Measurements from ENCODE around the gene SNX33. TPM values are rescaled to one million over a fixed set of nuclear protein-coding genes. Genes with fewer than 3 reads are reported as not detected.
A peak's percentile ranks its signal among the peaks of the same experiment; 100 is the strongest.

The SNX33 gene
- total RNA-seq, 6 experiments from 2014 or later = 12.0 to 17.2 (median 14.2) TPM

DNA sequence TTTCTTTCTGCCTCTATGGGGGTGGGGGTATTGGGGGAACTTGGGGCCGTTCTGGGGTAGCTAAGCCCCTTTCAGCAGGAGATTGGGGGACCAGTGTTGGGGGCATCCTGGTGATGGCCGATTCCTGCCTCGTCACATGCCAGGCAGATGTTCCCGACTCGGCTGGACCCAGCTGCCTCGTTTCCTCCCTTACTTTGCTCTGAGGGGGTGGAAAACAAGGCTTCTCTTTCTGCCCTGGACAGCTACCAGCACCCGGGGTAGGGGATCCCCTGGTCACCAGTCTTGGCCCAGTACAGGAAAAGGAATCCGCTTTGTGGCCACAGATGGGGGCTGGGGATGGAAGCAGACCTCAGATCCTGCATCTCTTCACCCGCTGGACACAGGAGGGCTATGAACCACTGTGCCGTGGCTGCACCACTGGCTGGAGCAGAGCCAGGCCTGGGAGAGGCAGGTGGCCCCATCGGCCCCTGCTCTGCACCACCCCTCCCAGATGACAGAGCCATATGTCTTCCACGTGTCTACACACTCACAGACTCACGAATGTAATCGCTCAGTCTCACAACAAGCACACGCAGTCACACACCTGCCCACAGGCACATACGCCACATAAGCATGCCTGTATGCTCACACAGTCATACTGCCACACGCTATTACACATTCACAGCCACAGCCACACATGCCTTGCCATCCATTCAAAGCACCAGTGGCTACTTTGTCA is 12.4 kb downstream of the SNX33 start:
- ATAC-seq = no peak
- Histone ChIP-seq H3K4me1 (peaks cover 0 to 30% (median 16%) of the 10 kb centered on the region in 4 donors), H3K9me3 (no peaks in the 10 kb centered on the region), H3K4me3 (no peak overlapping the region), H3K36me3 (peaks cover 0 to 9% (median 2%) of the 10 kb centered on the region in 4 donors), H3K27me3 (no peaks in the 10 kb centered on the region), H3K27ac (peak overlapping the region in 1 of 3 donors; percentile 65)
- DNase-seq = no peak
- intact Hi-C loops (cut with DNase I) = no loop called here
- TF ChIP-seq POLR2A (IDR thresholded peaks at IDR 0.05) = no peak
- TF ChIP-seq, protein P1, sequence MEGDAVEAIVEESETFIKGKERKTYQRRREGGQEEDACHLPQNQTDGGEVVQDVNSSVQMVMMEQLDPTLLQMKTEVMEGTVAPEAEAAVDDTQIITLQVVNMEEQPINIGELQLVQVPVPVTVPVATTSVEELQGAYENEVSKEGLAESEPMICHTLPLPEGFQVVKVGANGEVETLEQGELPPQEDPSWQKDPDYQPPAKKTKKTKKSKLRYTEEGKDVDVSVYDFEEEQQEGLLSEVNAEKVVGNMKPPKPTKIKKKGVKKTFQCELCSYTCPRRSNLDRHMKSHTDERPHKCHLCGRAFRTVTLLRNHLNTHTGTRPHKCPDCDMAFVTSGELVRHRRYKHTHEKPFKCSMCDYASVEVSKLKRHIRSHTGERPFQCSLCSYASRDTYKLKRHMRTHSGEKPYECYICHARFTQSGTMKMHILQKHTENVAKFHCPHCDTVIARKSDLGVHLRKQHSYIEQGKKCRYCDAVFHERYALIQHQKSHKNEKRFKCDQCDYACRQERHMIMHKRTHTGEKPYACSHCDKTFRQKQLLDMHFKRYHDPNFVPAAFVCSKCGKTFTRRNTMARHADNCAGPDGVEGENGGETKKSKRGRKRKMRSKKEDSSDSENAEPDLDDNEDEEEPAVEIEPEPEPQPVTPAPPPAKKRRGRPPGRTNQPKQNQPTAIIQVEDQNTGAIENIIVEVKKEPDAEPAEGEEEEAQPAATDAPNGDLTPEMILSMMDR (IDR thresholded peaks at IDR 0.05) = no peak
- 55% methylated on average over 7 of the region's 17 CpGs for WGBS (ENCODE audit: insufficient coverage, low coverage, low lambda C conversion rate, missing lambda C conversion rate)

DNA sequence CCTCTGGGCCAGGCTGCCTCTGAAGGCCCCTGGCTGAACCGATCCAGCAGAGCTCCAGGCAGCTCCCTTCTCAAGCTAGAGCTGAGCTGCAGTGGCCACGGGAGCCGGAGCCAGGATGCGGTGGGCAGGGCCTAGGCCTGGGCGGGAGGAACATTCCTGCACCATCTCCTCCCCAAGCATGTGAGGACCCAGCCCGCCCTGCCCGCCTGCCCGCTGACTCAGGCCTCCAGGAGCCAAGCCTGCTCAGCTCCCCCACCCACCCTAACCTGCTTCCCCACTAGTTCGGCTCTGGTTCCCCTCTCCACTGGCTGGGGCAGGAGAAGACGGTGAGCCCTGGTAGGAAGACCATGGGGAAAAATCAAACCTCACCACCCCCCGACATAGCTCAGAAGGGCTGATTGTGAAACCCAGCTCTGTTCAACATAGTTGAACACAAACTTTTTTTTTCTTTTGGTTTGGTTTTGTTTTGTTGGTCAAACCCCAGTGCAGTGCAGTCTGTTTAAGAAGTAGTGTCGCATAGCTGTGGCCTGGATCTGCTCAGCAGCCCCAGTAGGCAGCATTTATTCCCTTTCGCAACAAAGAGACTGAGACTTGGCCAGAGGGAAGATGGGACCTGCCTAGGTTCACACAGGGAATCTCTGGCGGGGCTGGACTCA is 13.5 kb downstream of the SNX33 start:
- H3K27ac ChIP-seq = peak overlapping the region; percentile 52 to 65 (median 58)
- no peak overlapping the region for H3K4me3 ChIP-seq
- ATAC-seq = peak; percentile 77 to 88 (median 84)
- peaks cover 0 to 9% (median 2%) of the 10 kb centered on the region in 4 donors for H3K36me3 ChIP-seq
- peak; percentile 83 to 90 (median 83) for DNase-seq
- no peaks in the 10 kb centered on the region for H3K9me3 ChIP-seq
- TF ChIP-seq, protein P1 (IDR thresholded peaks at IDR 0.05) = no peak
- TF ChIP-seq POLR2A (IDR thresholded peaks at IDR 0.05) = peak; percentile 25
- H3K27me3 ChIP-seq = no peaks in the 10 kb centered on the region
- WGBS (ENCODE audit: insufficient coverage, low coverage, low lambda C conversion rate, missing lambda C conversion rate) = 33% methylated on average over 5 of the region's 14 CpGs
- intact Hi-C loops (cut with DNase I) = no loop called here
- H3K4me1 ChIP-seq = peaks cover 0 to 38% (median 17%) of the 10 kb centered on the region in 4 donors

DNA sequence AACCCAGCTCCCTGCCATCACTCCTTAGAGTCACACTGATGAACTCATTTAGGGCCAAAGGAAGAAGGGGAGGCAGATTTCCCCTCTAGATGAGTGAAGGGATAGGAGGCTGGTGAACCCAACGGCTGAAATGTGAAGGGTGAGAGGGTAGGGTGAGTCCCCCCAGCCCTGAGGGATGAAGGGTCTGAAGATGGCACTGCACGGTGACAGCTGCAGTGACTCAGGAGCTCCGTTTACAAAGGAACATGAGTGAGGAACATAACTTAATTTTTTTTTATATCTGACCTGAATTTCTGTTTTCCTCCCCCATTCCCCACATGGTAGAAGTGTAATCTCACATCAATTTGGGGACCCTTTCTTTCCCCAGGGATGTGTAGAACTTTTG is 14.0 kb downstream of the SNX33 start:
- no peak for ATAC-seq
- Histone ChIP-seq H3K4me1 (peaks cover 0 to 43% (median 22%) of the 10 kb centered on the region in 4 donors), H3K27ac (peak overlapping the region; percentile 52 to 65 (median 58)), H3K27me3 (no peaks in the 10 kb centered on the region), H3K36me3 (peaks cover 0 to 9% (median 2%) of the 10 kb centered on the region in 4 donors), H3K4me3 (no peak overlapping the region), H3K9me3 (no peaks in the 10 kb centered on the region)
- WGBS (ENCODE audit: insufficient coverage, low coverage, low lambda C conversion rate, missing lambda C conversion rate) = 71% methylated on average over 3 of the region's 3 CpGs
- DNase-seq = no peak
- TF ChIP-seq, protein P1 (IDR thresholded peaks at IDR 0.05) = no peak
- no peak for TF ChIP-seq POLR2A (IDR thresholded peaks at IDR 0.05)
- intact Hi-C loops (cut with DNase I) = no loop called here

DNA sequence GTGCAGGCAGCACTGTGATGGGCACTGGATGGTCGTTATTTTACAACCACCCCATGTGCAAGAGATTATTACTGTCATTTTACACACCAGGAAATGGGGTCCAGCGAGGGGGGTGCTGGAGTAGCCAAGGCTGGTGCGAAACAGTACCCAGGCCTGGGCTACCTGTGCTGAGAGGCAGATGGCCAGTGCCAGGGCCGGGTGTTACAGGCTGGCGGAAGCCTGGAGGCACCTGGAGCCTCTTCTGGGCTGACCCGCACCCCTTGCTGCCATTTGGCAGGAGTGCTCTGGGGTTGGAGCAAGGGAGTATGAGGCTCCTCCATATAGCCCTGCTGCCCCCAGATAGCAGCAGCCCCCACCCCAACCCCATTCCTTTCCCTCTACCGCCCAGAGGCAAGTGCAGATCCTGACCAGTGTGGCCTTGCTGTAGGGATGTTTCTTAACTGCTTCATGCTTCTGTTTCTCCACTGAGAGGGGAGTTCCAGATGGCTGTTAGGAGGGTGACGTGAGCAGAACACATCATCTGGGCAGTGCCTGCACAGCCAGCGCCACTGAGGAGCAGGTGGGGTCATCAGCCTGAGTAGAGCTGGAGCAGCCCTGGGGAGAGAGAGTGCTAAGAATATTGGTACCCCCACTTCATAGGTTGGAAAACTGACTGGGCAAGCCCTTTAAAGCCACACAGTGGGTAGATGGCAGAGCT is 15.3 kb downstream of the SNX33 start:
- Histone ChIP-seq H3K27ac (no peak overlapping the region), H3K4me3 (no peak overlapping the region), H3K9me3 (no peaks in the 10 kb centered on the region), H3K4me1 (peaks cover 0 to 46% (median 23%) of the 10 kb centered on the region in 4 donors), H3K27me3 (no peaks in the 10 kb centered on the region), H3K36me3 (peaks cover 0 to 5% (median 1%) of the 10 kb centered on the region in 4 donors)
- intact Hi-C loops (cut with DNase I) = no loop called here
- DNase-seq = no peak
- WGBS (ENCODE audit: insufficient coverage, low coverage, low lambda C conversion rate, missing lambda C conversion rate) = 80% methylated on average over 6 of the region's 9 CpGs
- no peak for TF ChIP-seq POLR2A (IDR thresholded peaks at IDR 0.05)
- TF ChIP-seq, protein P1 (IDR thresholded peaks at IDR 0.05) = no peak
- no peak for ATAC-seq

All from right lobe of liver (tissue), 6 donors.